Activated CD4-positive, alpha-beta T cell treated with anti-CD3 and anti-CD28 coated beads for 24 hours (primary cell): ENCODE measurements around the gene ZDHHC15.
A peak's percentile ranks its signal among the peaks of the same experiment; 100 is the strongest.
"Not testable (repeated sequence)": the region's sequence is repeated elsewhere in the genome, so short reads cannot be mapped to it uniquely, and the experiment has no call there.

Source experiments
- DNase-seq, 2 donors: peaks; one replicate each; pipeline ENCODE4 v3.0.0-alpha.2; 2020; ENCODE audit warnings: low read depth in 2 of 2

Gene ZDHHC15, protein sequence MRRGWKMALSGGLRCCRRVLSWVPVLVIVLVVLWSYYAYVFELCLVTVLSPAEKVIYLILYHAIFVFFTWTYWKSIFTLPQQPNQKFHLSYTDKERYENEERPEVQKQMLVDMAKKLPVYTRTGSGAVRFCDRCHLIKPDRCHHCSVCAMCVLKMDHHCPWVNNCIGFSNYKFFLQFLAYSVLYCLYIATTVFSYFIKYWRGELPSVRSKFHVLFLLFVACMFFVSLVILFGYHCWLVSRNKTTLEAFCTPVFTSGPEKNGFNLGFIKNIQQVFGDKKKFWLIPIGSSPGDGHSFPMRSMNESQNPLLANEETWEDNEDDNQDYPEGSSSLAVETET

DNA sequence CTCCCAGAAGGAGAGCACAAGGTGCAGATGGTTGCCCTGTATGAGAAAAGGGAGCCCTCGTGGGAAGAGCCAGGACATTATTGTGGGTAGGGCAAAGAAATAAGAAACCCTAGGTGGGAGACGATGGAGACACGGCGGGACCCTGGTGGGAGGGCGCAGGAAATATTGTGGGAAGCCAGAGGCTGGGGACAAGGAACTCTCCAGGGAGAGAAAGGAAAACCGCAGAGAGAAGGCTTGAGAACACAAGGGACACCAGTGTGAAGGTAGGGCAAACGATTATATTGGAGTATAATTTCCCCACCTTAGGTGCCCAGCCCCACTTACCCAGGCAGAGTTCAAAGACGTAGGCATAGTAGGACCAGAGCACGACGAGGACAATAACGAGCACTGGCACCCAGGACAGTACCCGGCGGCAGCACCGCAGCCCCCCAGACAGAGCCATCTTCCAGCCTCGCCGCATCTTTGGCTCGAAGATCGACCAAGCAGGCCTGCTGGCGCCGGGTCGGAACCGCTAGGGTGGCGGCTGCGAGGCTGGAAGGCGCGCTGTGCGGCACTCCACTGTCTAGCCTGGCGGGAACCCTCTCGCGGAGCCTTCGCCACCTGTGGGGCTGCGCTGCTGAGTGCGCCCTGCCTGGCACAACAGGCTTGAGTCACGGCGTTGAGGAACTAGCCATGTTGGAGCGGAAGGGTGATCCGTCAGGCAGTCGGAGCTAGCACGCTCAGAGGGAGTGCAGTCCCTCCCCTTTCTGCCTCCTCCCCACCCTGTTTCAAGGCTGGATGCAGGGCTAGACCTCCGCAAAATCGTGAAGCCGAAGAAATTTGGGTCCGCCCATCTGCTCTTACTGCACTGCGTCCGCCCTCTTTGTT is at the start of gene ZDHHC15:
Gene ZDHHC15 (minus strand): TSS at position 473 of the 867 bp plus-strand sequence. CDS start 13 bp downstream, at position 460.
- peak; percentile 17 to 20 for DNase-seq

DNA sequence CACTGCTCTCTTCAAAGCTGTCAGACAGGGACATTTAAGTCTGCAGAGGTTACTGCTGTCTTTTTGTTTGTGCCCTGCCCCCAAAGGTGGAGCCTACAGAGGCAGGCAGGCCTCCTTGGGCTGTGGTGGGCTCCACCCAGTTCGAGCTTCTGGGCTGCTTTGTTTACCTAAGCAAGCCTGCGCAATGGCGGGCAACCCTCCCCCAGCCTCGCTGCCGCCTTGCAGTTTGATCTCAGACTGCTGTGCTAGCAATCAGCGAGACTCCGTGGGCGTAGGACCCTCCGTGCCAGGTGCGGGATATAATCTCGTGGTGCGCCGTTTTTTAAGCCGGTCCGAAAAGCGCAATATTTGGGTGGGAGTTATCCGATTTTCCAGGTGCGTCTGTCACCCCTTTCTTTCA is 37.7 kb upstream of the ZDHHC15 start:
- DNase-seq = not testable (repeated sequence)

DNA sequence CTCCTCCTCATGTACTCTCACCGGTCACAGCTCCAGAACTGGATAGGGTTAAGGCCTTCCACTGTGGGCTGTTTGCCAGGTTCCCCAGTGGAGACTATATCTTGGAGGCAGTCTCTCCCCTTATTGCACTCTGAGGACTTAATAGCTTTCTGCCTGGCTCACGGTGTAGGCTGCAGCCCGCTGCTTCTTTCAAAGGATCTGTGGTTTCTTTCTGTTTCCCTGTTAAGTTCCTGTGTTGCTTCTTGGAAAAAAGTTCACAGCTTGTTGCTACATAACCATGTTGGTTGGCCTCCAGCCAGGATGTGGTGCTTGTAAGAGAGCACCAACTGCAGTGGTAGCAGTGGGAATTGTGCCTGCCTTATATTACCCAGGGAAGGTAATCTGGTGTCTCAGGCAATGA is 24.9 kb upstream of the ZDHHC15 start:
- no peak for DNase-seq

DNA sequence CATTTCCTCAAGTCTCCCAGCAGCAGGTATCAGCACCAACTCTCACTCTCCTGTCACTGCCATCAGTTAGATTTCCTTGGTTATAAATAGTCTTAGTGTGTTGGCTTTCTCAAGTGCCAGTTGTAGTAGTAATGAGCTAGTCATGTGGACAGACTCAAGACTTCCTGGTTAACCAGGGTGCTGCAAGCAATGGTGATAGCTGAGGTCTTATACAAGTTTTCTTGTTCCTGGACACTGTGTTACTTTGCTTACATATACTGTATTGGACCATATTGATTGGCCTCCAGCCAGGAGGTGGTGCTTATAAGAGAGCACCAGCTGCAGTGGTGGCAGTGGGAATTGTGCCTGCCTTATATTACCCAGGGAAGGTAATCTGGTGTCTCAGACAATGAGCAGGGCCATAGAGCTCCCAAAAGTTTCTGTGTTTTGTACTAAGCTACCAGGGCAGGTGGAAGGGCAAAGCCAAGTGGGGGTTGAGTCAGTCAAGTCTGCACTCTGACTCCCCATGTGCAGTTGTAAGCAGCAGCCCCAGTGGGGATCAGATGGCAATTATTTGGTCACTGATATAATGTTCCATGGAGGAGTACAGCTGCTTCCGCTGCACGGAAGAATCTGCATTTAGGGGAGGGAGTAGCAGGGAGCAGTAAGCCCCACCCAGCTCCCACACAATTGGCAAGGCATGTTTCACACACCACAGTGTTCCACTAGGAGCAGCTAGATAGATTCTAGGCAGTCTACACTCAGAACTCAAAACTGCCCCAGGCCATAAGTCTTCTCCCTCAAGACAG is 24.1 kb upstream of the ZDHHC15 start:
- no peak for DNase-seq

DNA sequence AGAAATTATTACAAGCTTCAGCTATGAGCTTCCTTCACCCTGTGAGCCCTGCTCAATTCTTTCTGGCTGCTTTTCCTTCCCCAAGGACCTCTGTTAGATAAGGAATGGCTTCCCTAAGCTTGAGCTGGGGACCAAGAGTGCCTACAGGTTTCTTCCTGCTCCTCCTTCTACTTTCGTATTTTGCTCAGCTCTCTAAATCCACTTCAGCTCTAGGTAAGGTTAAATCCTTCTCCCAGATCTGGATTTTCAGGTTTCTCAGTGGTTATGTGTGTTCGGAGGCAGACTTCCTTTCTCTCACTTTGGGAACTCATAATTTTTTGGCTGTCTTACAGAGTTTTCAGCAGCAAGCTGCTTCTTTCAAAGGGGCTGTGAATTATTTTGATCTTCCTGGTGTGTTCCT is 21.9 kb upstream of the ZDHHC15 start:
- no peak for DNase-seq

DNA sequence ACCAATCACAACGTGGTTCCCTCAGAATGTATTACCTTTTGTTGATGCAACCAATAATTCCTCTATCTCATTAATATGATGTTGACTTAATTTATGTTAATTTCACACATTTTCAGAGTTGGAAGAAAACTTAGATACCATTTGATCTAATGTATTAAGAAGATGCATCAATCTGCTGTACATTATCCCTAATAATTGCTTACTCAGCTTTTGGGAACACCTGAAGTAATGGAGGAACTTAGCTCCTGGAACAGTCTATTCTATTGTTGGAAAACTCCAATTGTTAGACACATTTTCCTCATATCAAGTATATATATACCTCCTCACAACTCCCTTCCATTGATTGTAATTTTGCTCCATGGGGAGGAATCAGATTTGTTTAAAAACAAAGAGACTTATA is 38.9 kb downstream of the ZDHHC15 start:
- DNase-seq = no peak

DNA sequence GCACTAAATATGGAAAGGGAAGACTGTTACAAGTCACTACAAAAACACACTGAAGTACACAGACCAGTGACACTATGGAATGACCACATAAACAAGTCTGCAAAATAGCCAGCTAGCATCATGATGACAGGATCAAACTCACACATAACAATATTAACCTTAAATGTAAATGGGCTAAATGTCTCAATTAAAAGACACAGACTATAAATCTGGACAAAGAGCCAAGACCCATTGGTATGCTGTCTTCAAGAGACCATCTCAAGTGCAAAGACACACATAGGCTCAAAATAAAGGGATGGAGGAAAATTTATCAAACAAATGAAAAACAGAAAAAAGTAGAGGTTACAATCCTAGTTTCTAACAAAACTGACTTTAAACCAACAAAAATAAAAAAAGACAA is 61.1 kb downstream of the ZDHHC15 start:
- not testable (repeated sequence) for DNase-seq

DNA sequence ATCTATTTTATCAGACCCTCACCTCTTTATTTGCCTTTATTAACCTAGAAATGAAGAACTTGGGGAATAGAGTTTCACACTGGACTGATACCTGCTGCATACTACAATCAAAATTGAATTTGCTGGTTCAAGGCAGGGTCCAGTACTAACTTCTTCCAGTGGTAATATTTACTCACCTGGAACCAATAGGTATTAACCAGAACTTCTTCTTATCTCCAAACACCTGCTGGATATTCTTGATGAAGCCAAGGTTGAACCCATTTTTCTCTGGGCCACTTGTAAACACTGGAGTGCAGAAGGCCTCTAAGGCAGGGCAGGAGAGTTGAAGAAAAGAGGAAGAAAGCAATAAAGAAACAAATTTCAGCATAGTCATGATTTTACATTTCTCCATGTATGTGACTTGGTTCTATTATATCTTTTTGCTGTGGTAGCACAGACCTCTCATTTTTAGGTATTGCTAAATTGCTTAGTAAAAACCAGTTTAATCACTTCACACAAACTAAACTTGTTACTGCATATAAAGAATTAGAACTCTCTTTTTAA is 101.1 kb downstream of the ZDHHC15 start:
- DNase-seq = no peak

DNA sequence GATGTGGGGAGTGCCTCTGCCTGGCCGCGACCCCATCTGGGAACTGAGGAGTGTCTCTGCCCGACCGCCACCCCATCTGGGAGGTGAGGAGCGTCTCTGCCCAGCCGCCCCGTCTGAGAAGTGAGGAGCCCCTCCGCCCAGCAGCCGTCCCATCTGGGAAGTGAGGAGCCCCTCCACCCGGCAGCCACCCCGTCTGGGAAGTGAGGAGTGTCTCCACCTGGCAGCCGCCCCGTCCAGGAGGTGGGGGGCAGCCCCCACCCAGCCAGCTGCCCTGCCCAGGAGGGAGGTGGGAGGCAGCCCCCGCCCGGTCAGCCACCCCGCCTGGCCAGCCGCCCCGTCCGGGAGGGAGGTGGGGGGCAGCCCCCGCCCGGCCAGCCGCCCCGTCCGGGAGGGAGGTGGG is 115.7 kb downstream of the ZDHHC15 start:
- DNase-seq = not testable (repeated sequence)

DNA sequence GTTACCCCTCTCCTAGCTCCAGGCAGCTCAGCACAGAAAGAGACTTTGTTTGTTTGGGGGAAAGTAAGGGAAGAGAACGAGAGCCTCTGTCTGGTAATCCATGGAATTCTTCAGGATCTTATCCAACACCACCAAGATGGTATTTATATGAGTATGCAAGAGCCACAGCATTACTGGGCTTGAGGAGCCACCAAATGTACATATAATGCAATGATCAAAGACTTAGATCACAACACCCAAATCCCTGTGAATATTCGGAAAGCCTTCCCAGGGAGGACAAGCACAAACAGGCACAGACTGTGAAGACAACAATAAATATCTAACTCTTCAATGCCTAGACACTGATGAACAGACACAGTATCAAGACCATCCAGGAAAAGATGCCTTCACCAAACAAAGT is 132.4 kb downstream of the ZDHHC15 start:
- no peak for DNase-seq

DNA sequence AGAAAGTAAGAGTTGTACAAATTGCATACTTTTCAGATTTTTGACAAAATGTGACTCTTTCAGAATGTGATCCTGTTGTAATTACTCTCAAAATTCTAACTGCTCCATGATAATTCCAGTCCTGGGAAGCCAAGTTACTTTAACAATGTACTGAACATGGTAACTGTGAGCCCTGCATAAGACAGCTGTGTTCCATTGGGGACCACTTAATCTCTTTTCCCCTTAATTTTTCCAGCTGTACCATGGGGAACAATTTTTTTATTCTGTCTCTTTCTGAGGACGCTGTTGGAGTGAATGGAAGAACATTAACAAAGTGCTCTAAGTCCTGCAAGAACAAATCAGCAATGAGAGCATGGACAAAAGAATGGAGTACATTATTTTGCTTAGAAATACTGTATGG is 153.1 kb downstream of the ZDHHC15 start:
- no peak for DNase-seq

DNA sequence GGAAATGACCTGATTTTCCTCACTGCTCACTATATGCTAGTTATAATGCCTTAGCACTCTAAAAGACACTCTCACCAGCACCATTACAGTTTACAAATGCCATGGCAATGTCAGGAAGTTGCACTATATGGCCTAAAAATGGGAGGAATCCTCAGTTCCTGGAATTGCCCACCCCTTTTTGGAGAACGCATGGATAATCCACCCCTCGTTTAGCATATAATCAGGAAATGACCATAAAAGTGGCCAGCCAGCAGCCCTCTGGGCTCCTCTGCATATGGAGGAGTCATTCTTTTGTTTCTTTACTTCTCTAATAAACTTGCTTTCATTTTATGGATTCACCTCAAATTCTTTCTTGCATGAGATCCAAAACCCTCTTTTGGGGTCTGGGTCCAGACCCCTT is 156.0 kb downstream of the ZDHHC15 start:
- no peak for DNase-seq

DNA sequence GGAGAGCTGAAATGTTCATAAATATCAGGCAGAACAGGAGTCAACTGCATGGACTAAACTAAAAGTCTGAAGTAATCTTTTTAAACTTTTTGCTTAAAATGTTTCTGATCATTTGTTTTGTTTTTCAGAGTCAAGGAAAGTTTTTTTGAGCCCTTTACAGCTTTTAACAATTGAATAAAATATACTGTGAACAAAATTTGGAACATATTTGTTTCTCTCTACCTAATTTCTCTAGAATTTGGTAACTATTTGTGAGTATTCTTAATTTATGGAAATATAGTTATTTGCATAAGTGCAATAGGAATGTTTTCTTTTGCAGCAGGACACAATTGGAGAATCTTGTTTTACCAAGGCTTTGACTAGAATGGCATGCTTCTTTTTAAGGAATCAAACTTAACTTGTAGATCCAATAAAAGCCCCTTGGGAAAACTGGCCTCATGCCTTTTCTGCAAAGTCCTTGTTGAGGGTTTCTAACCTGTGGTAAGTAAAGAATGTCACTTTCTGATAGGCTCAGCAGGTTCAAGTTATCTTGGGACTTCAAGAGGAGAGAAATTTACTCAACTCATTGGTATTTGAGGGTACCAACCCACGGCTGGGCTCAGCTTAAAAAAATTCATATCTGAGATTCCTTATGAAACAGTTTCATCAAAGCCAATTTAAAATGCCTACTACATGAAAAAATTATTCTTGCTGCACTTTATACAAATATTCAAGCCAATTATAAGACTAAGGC is 157.4 kb downstream of the ZDHHC15 start:
- DNase-seq = no peak

DNA sequence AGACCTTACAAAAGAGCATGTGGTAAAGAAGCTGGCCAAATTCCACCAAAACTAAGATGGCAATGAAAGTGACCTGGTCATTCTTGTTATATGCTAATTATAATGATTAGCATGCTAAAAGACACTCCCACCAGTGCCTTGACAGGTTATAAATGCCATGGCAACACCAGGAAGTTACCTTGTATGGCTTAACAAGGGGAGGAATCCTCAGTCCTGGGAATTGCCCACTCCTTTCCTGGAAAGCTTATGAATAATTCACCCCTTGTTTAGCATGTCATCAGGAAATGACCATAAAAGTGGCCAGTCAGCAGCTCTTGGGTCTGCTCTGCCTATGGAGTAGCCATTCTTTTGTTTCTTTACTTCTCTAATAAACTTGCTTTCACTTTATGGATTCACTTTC is 161.0 kb downstream of the ZDHHC15 start:
- DNase-seq = no peak

DNA sequence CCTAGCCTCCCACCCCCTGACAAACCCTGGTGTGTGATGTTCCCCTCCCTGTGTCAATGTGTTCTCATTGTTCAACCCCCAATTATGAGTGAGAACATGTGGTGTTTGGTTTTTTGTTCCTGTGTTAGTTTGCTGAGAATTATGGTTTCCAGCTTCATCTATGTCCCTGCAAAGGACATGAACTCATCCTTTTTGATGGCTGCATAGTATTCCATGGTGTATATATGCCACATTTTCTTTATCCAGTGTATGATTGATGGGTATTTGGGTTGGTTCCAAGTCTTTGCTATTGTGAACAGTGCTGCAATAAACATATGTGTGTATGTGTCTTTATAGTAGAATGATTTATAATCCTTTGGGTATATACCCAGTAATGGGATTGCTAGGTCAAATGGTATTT is 174.2 kb downstream of the ZDHHC15 start:
- not testable (repeated sequence) for DNase-seq

DNA sequence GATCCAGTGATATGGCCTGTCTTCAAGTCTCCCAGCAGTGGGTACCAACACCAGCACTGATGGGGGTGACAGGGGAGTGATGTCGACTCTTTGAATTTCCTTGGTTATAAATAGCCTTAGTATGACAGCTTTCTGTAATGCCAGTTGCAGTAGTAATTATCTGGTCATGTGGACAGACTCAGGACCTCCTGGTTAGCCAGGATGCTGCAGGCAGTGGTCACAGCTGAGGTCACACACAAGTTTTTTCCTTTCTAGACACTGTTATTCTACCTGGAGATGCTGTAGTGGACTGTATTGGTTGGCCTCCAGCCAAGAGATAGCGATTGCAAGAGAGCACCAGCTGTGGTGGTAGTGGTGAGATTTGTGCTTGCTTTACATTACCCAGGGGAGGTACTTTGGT is 185.3 kb downstream of the ZDHHC15 start:
- no peak for DNase-seq

DNA sequence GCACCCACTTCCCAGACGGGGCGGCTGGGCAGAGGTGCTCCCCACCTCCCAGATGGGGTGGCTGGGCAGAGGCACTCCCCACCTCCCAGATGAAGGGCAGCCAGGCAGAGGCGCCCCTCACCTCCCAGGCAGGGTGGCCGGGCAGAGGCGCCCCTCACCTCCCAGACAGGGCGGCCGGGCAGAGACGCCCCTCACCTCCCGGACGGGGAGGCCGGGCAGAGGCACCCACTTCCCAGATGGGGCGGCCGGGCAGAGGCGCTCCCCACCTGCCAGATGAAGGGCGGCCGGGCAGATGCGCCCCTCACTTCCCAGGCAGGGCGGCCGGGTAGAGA is 187.7 kb downstream of the ZDHHC15 start:
- no peak for DNase-seq

DNA sequence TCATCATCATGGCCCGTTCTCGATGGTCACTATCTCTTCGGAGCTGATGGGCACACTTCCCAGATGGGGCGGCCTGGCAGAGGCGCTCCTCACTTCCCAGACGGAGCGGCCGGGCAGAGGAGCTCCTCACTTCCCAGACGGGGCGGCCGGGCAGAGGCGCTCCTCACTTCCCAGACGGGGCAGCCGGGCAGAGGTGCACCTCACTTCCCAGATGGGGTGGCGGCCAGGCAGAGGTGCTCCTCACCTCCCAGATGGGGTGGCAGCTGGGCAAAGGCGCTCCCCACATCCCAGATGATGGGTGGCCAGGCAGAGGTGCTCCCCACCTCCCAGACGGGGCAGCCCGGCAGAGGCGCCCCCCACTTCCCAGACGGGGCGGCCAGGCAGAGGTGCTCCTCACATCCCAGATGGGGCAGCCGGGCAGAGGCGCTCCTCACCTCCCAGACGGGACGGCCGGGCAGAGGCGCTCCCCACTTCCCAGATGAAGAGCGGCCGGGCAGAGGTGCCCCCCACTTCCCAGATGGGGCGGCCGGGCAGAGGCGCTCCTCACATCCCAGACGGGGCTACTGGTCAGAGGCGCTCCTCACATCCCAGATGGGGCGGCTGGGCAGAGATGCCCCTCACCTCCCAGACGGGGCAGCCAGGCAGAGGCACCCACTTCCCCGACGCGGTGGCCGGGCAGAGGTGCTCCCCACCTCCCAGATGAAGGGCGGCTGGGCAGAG is 188.3 kb downstream of the ZDHHC15 start:
- DNase-seq = not testable (repeated sequence)

DNA sequence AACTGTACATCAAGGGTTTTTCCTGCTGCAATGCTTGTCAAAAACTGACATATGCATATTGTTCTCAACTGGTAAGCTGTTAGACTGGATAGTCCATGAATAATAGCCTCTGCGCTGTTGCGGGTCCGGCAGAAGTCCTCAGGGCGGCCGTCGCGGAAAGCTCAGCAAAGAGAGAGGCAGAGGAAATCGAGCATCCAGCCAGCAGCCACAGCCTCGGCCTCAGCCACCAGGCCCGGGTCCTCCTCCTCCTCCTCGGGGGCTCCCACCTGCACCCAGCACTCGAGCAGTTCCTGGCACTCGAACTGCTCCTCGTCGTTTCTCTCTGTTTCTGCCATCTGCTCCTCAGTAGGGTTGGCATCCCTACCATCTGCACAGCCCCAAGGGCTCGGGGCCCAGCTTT is 195.2 kb downstream of the ZDHHC15 start:
- no peak for DNase-seq
